A673 (cell line): Measurements from ENCODE around the gene SULT1B1. TPM values are rescaled to one million over a fixed set of nuclear protein-coding genes. Genes with fewer than 3 reads are reported as not detected.

Experiments used
- BruUV-seq: library from RNA; stranded (reverse); fragments of 400-500 nt; replicated peaks from 2 replicates; lab custom pipeline; 2021; lab: Mats Ljungman, UMichigan
- CTCF ChIA-PET: fragments of 300-600 bp; sonication (Branson Sonifier 250); formaldehyde crosslinking; loops from one replicate; lab custom pipeline; 2022; ENCODE audit warnings: antibody characterized with exemption; lab: Charles Lee
- POLR2A ChIA-PET: fragments of 300-600 bp; sonication (Branson Sonifier 250); formaldehyde crosslinking; loops from one replicate; lab custom pipeline; 2022; ENCODE audit warnings: antibody characterized with exemption; ENCODE audit not compliant: low non-redundant PET; lab: Charles Lee
- DNase-seq: peaks from one replicate; pipeline ENCODE4 v3.0.0-alpha.2; 2015; ENCODE audit warnings: low spot score
- H3K27ac ChIP-seq: fragments of 200-600 bp; sonication (generic); 2 replicates; pipeline ENCODE4 v1.5.1; 2016; ENCODE audit warnings: mixed run types, low read depth, mild to moderate bottlenecking, mixed read lengths, antibody characterized with exemption, low read length; ENCODE audit not compliant: poor library complexity, severe bottlenecking
- H3K27me3 ChIP-seq: fragments of 200-600 bp; sonication (generic); replicated peaks from 2 replicates; pipeline ENCODE4 v1.6.1; 2017; ENCODE audit warnings: mixed run types, low read depth, mild to moderate bottlenecking, mixed read lengths, antibody characterized with exemption, low read length; ENCODE audit not compliant: insufficient read depth, poor library complexity
- H3K36me3 ChIP-seq: fragments of 200-600 bp; sonication (generic); 2 replicates; pipeline ENCODE4 v1.6.1; 2016; ENCODE audit warnings: mixed run types, mild to moderate bottlenecking, mixed read lengths, antibody characterized with exemption, low read length; ENCODE audit not compliant: insufficient read depth, poor library complexity, severe bottlenecking
- H3K4me1 ChIP-seq: fragments of 200-600 bp; sonication (generic); 2 replicates; pipeline ENCODE4 v1.6.1; 2017; ENCODE audit warnings: mixed run types, mild to moderate bottlenecking, mixed read lengths, antibody characterized with exemption, low read length; ENCODE audit not compliant: insufficient read depth, poor library complexity, severe bottlenecking
- H3K4me3 ChIP-seq: fragments of 200-600 bp; sonication (generic); 2 replicates; pipeline ENCODE4 v1.5.1; 2016; ENCODE audit warnings: low read depth, mixed run types, mild to moderate bottlenecking, mixed read lengths, low read length; ENCODE audit not compliant: poor library complexity, severe bottlenecking
- H3K9me3 ChIP-seq: fragments of 200-600 bp; sonication (generic); 2 replicates; pipeline ENCODE4 v1.6.1; 2016; ENCODE audit warnings: mixed run types, low read depth, mild to moderate bottlenecking, mixed read lengths, antibody characterized with exemption, low read length; ENCODE audit not compliant: poor library complexity, severe bottlenecking
- CTCF ChIP-seq: fragments of 300-800, 200-600 bp; sonication (generic); conservative IDR thresholded peaks from 2 replicates; pipeline ENCODE4 v1.5.1; 2017; ENCODE audit warnings: low read depth, mild to moderate bottlenecking, antibody characterized with exemption, low read length, moderate library complexity, mixed read lengths
- EZH2 ChIP-seq: fragments of 200-600 bp; sonication (generic); IDR thresholded peaks from 2 replicates; pipeline ENCODE4 v1.6.1; 2017; ENCODE audit warnings: borderline replicate concordance, low read depth, mild to moderate bottlenecking, mixed read lengths, antibody characterized with exemption, low read length; ENCODE audit not compliant: poor library complexity, severe bottlenecking
- intact Hi-C: fragments of 100-400 bp; cut with micrococcal nuclease; formaldehyde crosslinking; loops from one replicate; pipeline ENCODE4 v1.10.0; 2022; ENCODE audit not compliant: unreplicated experiment
- total RNA-seq: library from RNA; stranded (reverse); gene quantifications from 2 replicates; pipeline ENCODE4 v1.2.3, GENCODE V29; 2021

Gene SULT1B1
- total RNA-seq, 1 experiment from 2014 or later = 1.8 TPM

- intact Hi-C loops = no loop called here
Measured at GRCh38 chr4:69749771-69750170, 10.6 kb downstream of the SULT1B1 start.

DNA sequence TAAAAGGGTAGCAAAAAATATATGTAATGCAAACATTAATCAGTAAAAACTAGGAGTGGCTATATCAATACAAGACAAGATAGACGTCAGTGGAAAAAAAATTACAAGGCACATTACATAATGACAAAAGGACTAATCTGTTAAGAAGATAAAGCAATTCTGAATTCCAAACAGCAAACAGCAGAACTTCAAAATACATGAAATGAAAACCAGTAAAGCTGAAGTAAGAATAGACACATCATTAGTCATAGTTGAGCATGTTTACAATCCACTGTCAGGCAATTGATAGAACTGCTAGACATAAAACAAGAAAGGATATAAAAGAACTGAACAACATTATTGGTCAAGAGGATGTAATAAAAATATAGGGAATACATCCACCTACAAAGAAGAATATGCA, 12.2 kb downstream of the SULT1B1 start:
- Histone ChIP-seq H3K9me3 (no peaks in the 10 kb centered on the region), H3K27me3 (no peaks in the 10 kb centered on the region), H3K4me3 (no peak overlapping the region), H3K36me3 (no peaks in the 10 kb centered on the region), H3K27ac (no peak overlapping the region), H3K4me1 (peaks cover 5% of the 10 kb centered on the region)
- intact Hi-C loops = no loop called here
- BruUV-seq = no TSS peak
- TF ChIP-seq CTCF = no peak
- TF ChIP-seq EZH2 = no peak
- CTCF ChIA-PET = no interaction called here
- POLR2A ChIA-PET = no interaction called here
- no peak for DNase-seq

More at GRCh38 chr4:69749771-69750170, 10.6 kb downstream of the SULT1B1 start:
- no peak for DNase-seq
- no peak overlapping the region for H3K4me3 ChIP-seq
- BruUV-seq = no TSS peak
- no peaks in the 10 kb centered on the region for H3K27me3 ChIP-seq
- no peak for TF ChIP-seq CTCF
- no peak for TF ChIP-seq EZH2
- no peaks in the 10 kb centered on the region for H3K36me3 ChIP-seq
- CTCF ChIA-PET = no interaction called here
- H3K27ac ChIP-seq = no peak overlapping the region
- POLR2A ChIA-PET = no interaction called here
- H3K9me3 ChIP-seq = no peaks in the 10 kb centered on the region
- peaks cover 5% of the 10 kb centered on the region for H3K4me1 ChIP-seq

DNA sequence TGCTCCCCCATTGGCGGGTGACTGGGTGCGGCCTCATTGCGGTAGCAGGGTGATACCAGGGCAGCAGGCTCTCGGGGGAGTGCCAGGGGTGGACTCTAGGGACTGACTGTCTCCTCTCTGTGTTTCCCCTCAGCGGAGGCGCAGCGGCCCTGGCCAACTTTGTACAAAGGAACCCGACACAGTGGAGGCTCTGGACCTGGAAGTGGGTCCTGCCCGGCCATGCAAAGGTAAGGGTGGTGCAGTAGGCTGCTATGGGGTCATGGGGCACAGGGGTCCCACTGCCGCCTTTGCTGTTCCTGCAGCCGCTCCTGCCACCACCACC, 16.3 kb downstream of the SULT1B1 start:
- H3K36me3 ChIP-seq = no peaks in the 10 kb centered on the region
- H3K27ac ChIP-seq = no peak overlapping the region
- POLR2A ChIA-PET = no interaction called here
- no peaks in the 10 kb centered on the region for H3K9me3 ChIP-seq
- no peak for TF ChIP-seq EZH2
- no peak for TF ChIP-seq CTCF
- no peak for DNase-seq
- no peak overlapping the region for H3K4me3 ChIP-seq
- intact Hi-C loops = no loop called here
- H3K27me3 ChIP-seq = no peaks in the 10 kb centered on the region
- no peaks in the 10 kb centered on the region for H3K4me1 ChIP-seq
- CTCF ChIA-PET = no interaction called here
- no TSS peak for BruUV-seq
